Esophagus muscularis mucosa (tissue), 4 donors: ENCODE results near the gene CBX1.

Source experiments
- CTCF ChIP-seq, 3 experiments: fragments of 200-600 bp in 2 of 3; fragments of 450-650 bp in 1 of 3; sonication (generic) in 2 of 3; IDR thresholded peaks; one replicate each; pipeline ENCODE4 v1.5.1; 2017 to 2019; ENCODE audit warnings: antibody characterized with exemption in 3 of 3, mild to moderate bottlenecking in 2 of 3, moderate library complexity in 1 of 3
- EP300 ChIP-seq: sonication (generic); formaldehyde crosslinking; IDR thresholded peaks from one replicate; pipeline ENCODE4 v1.6.1; 2017; ENCODE audit warnings: antibody characterized with exemption
- POLR2A ChIP-seq: fragments of 450-650 bp; IDR thresholded peaks from one replicate; pipeline ENCODE4 v1.6.1; 2017; ENCODE audit warnings: antibody characterized with exemption, moderate library complexity, mild to moderate bottlenecking, low read depth

GRCh38 chr17:48101012-48101720 lies at the start of gene CBX1:
- peak; percentile 57 for TF ChIP-seq POLR2A
- TF ChIP-seq CTCF (IDR thresholded peaks at IDR 0.05), result no peak
- TF ChIP-seq EP300, result no peak
